Measurements from ENCODE around the gene DNAJC2.

DNAJC2 gene

GRCh38 chr7:103379270-103379975 is 34.9 kb upstream of the DNAJC2 start:
- Histone ChIP-seq H3K27me3 (ENCODE audit: control insufficient read depth in 1 of 2, insufficient read depth in 2 of 2, low read length in 2 of 2) (peaks cover 0 to 2% of the 10 kb centered on the region in 2 donors), H3K9me3 (ENCODE audit: control insufficient read depth in 2 of 2, low read length in 2 of 2) (no peaks in the 10 kb centered on the region), H3K36me3 (ENCODE audit: control insufficient read depth in 2 of 2, insufficient read depth in 2 of 2, low read length in 2 of 2) (no peaks in the 10 kb centered on the region), H3K4me3 (ENCODE audit: low read length in 2 of 2) (no peak overlapping the region), H3K4me1 (ENCODE audit: control insufficient read depth, insufficient read depth, low read length) (no peaks in the 10 kb centered on the region), H3K27ac (ENCODE audit: low read length) (no peak overlapping the region), H3K9ac (ENCODE audit: low read length in 2 of 2) (no peak overlapping the region)

DNA sequence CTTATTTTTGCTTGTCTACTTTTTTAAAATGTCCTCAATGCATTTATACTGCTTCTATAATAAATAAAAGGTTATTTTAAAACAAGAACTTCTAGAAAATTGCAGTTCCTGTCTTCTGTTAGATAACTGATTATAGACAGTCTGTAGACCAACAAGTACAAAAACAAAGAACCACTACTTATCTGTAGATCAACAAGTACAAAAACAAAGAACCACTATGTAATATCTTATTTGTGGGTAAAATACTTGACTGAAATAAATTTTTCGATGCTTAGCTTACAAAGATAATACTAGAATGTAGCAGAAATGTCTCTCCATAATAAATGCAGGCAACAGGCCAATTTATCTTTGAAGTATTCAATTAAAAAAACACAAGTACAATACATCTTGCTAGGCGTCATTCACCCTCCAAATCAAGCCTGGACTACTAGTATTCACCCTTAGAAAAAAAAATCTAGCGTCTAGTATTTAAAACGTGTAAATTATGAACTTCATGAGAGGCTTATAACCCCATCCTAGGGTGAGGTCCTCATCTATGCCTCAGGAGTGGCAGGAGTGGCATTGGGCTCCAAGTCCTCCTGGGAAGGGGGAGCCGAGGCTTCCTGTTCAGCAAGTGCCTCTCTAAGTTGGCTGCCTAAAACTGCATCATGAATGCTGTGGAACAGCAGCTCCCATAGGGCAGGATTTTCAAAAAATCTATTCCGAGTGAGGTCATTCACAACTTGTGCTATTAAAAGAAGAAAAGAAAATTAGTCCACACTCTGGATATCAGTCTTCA is 29.5 kb upstream of the DNAJC2 start:
- H3K4me3 ChIP-seq (ENCODE audit: low read length in 2 of 2): no peak overlapping the region
- no peak overlapping the region for H3K27ac ChIP-seq (ENCODE audit: low read length)
- H3K36me3 ChIP-seq (ENCODE audit: control insufficient read depth in 2 of 2, insufficient read depth in 2 of 2, low read length in 2 of 2): peaks cover 0 to 9% of the 10 kb centered on the region in 2 donors
- peaks cover 0 to 2% of the 10 kb centered on the region in 2 donors for H3K27me3 ChIP-seq (ENCODE audit: control insufficient read depth in 1 of 2, insufficient read depth in 2 of 2, low read length in 2 of 2)
- H3K9me3 ChIP-seq (ENCODE audit: control insufficient read depth in 2 of 2, low read length in 2 of 2): no peaks in the 10 kb centered on the region
- H3K9ac ChIP-seq (ENCODE audit: low read length in 2 of 2): no peak overlapping the region
- H3K4me1 ChIP-seq (ENCODE audit: control insufficient read depth, insufficient read depth, low read length): no peaks in the 10 kb centered on the region

- H3K4me3 ChIP-seq (ENCODE audit: low read length in 2 of 2): no peak overlapping the region
- H3K36me3 ChIP-seq (ENCODE audit: control insufficient read depth in 2 of 2, insufficient read depth in 2 of 2, low read length in 2 of 2): peaks cover 18 to 35% of the 10 kb centered on the region in 2 donors
- H3K9me3 ChIP-seq (ENCODE audit: control insufficient read depth in 2 of 2, low read length in 2 of 2): no peaks in the 10 kb centered on the region
- no peak overlapping the region for H3K27ac ChIP-seq (ENCODE audit: low read length)
- H3K27me3 ChIP-seq (ENCODE audit: control insufficient read depth in 1 of 2, insufficient read depth in 2 of 2, low read length in 2 of 2): no peaks in the 10 kb centered on the region
- no peaks in the 10 kb centered on the region for H3K4me1 ChIP-seq (ENCODE audit: control insufficient read depth, insufficient read depth, low read length)
- no peak overlapping the region for H3K9ac ChIP-seq (ENCODE audit: low read length in 2 of 2)
These were observed 24.9 kb upstream of the DNAJC2 start for GRCh38 chr7:103369432-103369831.

DNA sequence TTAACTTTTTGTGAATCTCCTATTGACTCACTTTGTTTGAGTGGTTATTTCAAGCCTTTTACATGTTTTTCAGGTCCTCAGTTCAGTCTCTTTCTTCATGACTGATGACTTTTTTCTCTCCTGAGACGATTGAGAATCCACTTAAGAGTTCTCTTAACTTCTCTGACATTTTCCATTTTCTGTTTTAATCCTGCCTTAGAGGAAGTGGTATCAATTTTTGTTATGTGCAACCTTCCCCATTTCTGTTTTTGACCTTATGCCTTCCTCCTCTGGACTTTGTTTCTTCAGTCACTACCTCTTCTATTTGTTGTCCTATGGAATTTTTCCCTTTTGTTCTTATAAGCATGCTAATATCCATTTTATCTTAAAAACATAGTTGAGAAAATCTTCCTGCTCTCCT is 5.2 kb upstream of the DNAJC2 start:
- Histone ChIP-seq H3K9ac (ENCODE audit: low read length in 2 of 2) (no peak overlapping the region), H3K4me1 (ENCODE audit: control insufficient read depth, insufficient read depth, low read length) (peaks cover 5% of the 10 kb centered on the region), H3K4me3 (ENCODE audit: low read length in 2 of 2) (no peak overlapping the region), H3K27me3 (ENCODE audit: control insufficient read depth in 1 of 2, insufficient read depth in 2 of 2, low read length in 2 of 2) (no peaks in the 10 kb centered on the region), H3K27ac (ENCODE audit: low read length) (no peak overlapping the region), H3K36me3 (ENCODE audit: control insufficient read depth in 2 of 2, insufficient read depth in 2 of 2, low read length in 2 of 2) (peaks cover 4 to 5% of the 10 kb centered on the region in 2 donors), H3K9me3 (ENCODE audit: control insufficient read depth in 2 of 2, low read length in 2 of 2) (no peaks in the 10 kb centered on the region)

GRCh38 chr7:103348959-103349358 is 4.4 kb upstream of the DNAJC2 start:
- H3K9ac ChIP-seq (ENCODE audit: low read length in 2 of 2): no peak overlapping the region

DNA sequence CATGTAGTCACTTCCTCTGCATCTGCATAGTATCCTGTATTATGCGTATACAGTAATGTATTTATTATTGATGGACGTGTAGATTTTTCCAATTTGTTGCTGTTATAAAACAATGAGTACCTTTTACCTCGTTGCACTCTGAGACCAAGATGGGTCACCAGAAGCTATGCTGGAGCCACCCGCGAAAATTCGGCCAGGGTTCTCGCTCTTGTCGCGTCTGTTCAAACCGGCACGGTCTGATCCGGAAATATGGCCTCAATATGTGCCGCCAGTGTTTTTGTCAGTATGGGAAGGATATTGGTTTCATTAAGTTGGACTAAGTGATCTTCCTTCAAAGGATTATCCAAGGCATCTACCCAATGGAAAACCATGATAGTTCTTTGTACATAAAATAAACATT is 3.9 kb upstream of the DNAJC2 start:
- H3K27me3 ChIP-seq (ENCODE audit: control insufficient read depth in 1 of 2, insufficient read depth in 2 of 2, low read length in 2 of 2): no peaks in the 10 kb centered on the region
- no peaks in the 10 kb centered on the region for H3K9me3 ChIP-seq (ENCODE audit: control insufficient read depth in 2 of 2, low read length in 2 of 2)
- H3K4me3 ChIP-seq (ENCODE audit: low read length in 2 of 2): peak overlapping the region; percentile 97 to 98
- H3K9ac ChIP-seq (ENCODE audit: low read length in 2 of 2): peak overlapping the region; percentile 99 to 100
- H3K36me3 ChIP-seq (ENCODE audit: control insufficient read depth in 2 of 2, insufficient read depth in 2 of 2, low read length in 2 of 2): peaks cover 0 to 4% of the 10 kb centered on the region in 2 donors
- H3K27ac ChIP-seq (ENCODE audit: low read length): no peak overlapping the region
- peaks cover 9% of the 10 kb centered on the region for H3K4me1 ChIP-seq (ENCODE audit: control insufficient read depth, insufficient read depth, low read length)

More at GRCh38 chr7:103348959-103349358, 4.4 kb upstream of the DNAJC2 start:
- Histone ChIP-seq H3K4me1 (ENCODE audit: control insufficient read depth, insufficient read depth, low read length) (peaks cover 5% of the 10 kb centered on the region), H3K4me3 (ENCODE audit: low read length in 2 of 2) (peak overlapping the region in 1 of 2 donors; percentile 98), H3K27ac (ENCODE audit: low read length) (no peak overlapping the region), H3K9me3 (ENCODE audit: control insufficient read depth in 2 of 2, low read length in 2 of 2) (no peaks in the 10 kb centered on the region), H3K36me3 (ENCODE audit: control insufficient read depth in 2 of 2, insufficient read depth in 2 of 2, low read length in 2 of 2) (peaks cover 0 to 4% of the 10 kb centered on the region in 2 donors), H3K27me3 (ENCODE audit: control insufficient read depth in 1 of 2, insufficient read depth in 2 of 2, low read length in 2 of 2) (no peaks in the 10 kb centered on the region)

- H3K27me3 ChIP-seq (ENCODE audit: control insufficient read depth in 1 of 2, insufficient read depth in 2 of 2, low read length in 2 of 2): no peaks in the 10 kb centered on the region
- H3K9ac ChIP-seq (ENCODE audit: low read length in 2 of 2): peak within 1 kb of the TSS; percentile 99 to 100
- H3K36me3 ChIP-seq (ENCODE audit: control insufficient read depth in 2 of 2, insufficient read depth in 2 of 2, low read length in 2 of 2): peaks cover 0 to 4% of the 10 kb centered on the region in 2 donors
- peaks cover 9% of the 10 kb centered on the region for H3K4me1 ChIP-seq (ENCODE audit: control insufficient read depth, insufficient read depth, low read length)
- H3K27ac ChIP-seq (ENCODE audit: low read length): peak within 1 kb of the TSS; percentile 89
- peak within 1 kb of the TSS; percentile 97 to 98 for H3K4me3 ChIP-seq (ENCODE audit: low read length in 2 of 2)
- H3K9me3 ChIP-seq (ENCODE audit: control insufficient read depth in 2 of 2, low read length in 2 of 2): no peaks in the 10 kb centered on the region
These were observed 3.1 kb upstream of the DNAJC2 start, which contains the start of gene PSMC2 for GRCh38 chr7:103347507-103348267. Gene PSMC2, plus strand, starts transcription at chr7:103347643. Its CDS starts 69 bp downstream, at chr7:103347712.

- Histone ChIP-seq H3K9ac (ENCODE audit: low read length in 2 of 2) (no peak overlapping the region), H3K27me3 (ENCODE audit: control insufficient read depth in 1 of 2, insufficient read depth in 2 of 2, low read length in 2 of 2) (no peaks in the 10 kb centered on the region), H3K36me3 (ENCODE audit: control insufficient read depth in 2 of 2, insufficient read depth in 2 of 2, low read length in 2 of 2) (peaks cover 0 to 1% of the 10 kb centered on the region in 2 donors), H3K9me3 (ENCODE audit: control insufficient read depth in 2 of 2, low read length in 2 of 2) (no peaks in the 10 kb centered on the region), H3K4me3 (ENCODE audit: low read length in 2 of 2) (no peak overlapping the region), H3K4me1 (ENCODE audit: control insufficient read depth, insufficient read depth, low read length) (peaks cover 9% of the 10 kb centered on the region), H3K27ac (ENCODE audit: low read length) (no peak overlapping the region)
These were observed 1.8 kb upstream of the DNAJC2 start for GRCh38 chr7:103346396-103346795.

DNA sequence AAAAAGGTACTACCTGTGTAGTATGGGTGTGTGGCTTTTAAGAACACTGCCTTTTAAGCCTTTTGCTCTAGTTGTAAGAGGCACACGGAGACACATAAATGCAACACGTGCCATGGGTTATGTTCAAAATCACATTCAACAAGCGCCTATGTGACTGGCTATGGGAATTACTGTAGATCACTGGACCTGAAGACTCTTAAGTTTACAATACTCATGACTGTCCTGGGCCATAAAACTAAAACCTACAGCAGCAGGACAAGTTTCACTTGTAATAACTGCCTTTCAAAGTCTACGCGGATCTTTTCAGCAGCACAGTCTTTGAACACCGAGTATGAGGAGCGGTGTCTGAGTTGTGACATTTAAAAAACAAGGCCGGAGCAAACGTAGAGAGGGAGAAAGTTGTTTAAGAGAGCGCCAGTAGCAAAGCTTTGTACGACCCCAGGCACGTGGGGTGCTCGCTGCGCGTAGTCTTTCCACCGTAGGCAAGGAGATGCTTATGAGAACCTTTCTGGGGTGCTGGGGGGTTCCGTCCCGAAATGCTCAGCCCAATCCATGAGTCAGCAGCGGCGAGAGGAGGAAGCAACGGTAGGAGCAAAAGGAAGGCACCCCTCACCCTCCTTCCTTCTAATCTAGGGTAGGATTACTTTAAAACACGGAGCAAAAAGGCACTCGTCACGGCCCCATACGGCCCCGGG is 662 bp downstream of the DNAJC2 start:
- Histone ChIP-seq H3K9ac (ENCODE audit: low read length in 2 of 2) (peak overlapping the region; percentile 81 to 87), H3K27me3 (ENCODE audit: control insufficient read depth in 1 of 2, insufficient read depth in 2 of 2, low read length in 2 of 2) (no peaks in the 10 kb centered on the region), H3K27ac (ENCODE audit: low read length) (peak overlapping the region; percentile 74), H3K4me3 (ENCODE audit: low read length in 2 of 2) (peak overlapping the region; percentile 69 to 90), H3K36me3 (ENCODE audit: control insufficient read depth in 2 of 2, insufficient read depth in 2 of 2, low read length in 2 of 2) (peaks cover 0 to 16% of the 10 kb centered on the region in 2 donors), H3K9me3 (ENCODE audit: control insufficient read depth in 2 of 2, low read length in 2 of 2) (no peaks in the 10 kb centered on the region), H3K4me1 (ENCODE audit: control insufficient read depth, insufficient read depth, low read length) (peaks cover 9% of the 10 kb centered on the region)

DNA sequence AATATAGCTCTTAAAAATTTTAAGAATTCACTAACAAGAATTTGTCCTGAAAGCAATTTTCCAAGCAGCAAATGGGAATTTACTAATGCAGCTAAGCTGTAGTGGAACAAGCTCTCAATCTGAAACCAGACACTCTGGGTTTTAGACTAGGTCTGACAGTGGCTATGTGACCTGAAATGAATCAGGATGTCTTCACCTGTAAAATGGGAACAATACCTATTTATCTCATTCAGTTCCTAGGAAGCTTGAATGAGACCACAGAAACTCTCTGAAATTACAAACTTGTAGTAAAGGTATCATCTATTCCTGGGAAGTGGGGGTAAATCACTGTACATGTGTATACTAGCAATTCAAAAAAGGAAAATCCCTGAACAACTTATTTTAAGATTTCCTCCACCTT is 1.2 kb downstream of the DNAJC2 start:
- Histone ChIP-seq H3K4me3 (ENCODE audit: low read length in 2 of 2) (peak overlapping the region; percentile 69 to 90), H3K4me1 (ENCODE audit: control insufficient read depth, insufficient read depth, low read length) (peaks cover 5% of the 10 kb centered on the region), H3K9ac (ENCODE audit: low read length in 2 of 2) (peak overlapping the region; percentile 81 to 87)

More for the DNA sequence above, 1.2 kb downstream of the DNAJC2 start:
- Histone ChIP-seq H3K27me3 (ENCODE audit: control insufficient read depth in 1 of 2, insufficient read depth in 2 of 2, low read length in 2 of 2) (no peaks in the 10 kb centered on the region), H3K36me3 (ENCODE audit: control insufficient read depth in 2 of 2, insufficient read depth in 2 of 2, low read length in 2 of 2) (peaks cover 0 to 16% of the 10 kb centered on the region in 2 donors), H3K27ac (ENCODE audit: low read length) (no peak overlapping the region), H3K9me3 (ENCODE audit: control insufficient read depth in 2 of 2, low read length in 2 of 2) (no peaks in the 10 kb centered on the region)
